ENCODE results near the gene ZNF638.

- TF ChIP-seq CTCF (IDR thresholded peaks at IDR 0.05) (no peak), POLR2A (IDR thresholded peaks at IDR 0.05) (no peak)
Observed at GRCh38 chr2:71303849-71304248, 27.7 kb upstream of the ZNF638 start.
